Parathyroid adenoma (tissue), 2 donors: ENCODE data around the gene FAN1.

Experiments used
- H2AFZ ChIP-seq: fragments of 300-600 bp; sonication (generic); one replicate; pipeline ENCODE4 v1.7.0; 2017; ENCODE audit warnings: antibody characterized with exemption, mild to moderate bottlenecking
- H3K27ac ChIP-seq: fragments of 300-600 bp; sonication (generic); one replicate; pipeline ENCODE4 v1.7.0; 2017
- H3K27me3 ChIP-seq: fragments of 300-600 bp; sonication (generic); one replicate; pipeline ENCODE4 v1.7.0; 2017; ENCODE audit warnings: low read length; ENCODE audit not compliant: control insufficient read depth, insufficient read depth
- H3K36me3 ChIP-seq: fragments of 300-600 bp; sonication (generic); one replicate; pipeline ENCODE4 v1.7.0; 2017; ENCODE audit warnings: low read length; ENCODE audit not compliant: control insufficient read depth, insufficient read depth
- H3K4me1 ChIP-seq: fragments of 300-600 bp; sonication (generic); one replicate; pipeline ENCODE4 v1.7.0; 2017; ENCODE audit warnings: control low read depth
- H3K4me2 ChIP-seq: fragments of 300-600 bp; sonication (generic); one replicate; pipeline ENCODE4 v1.7.0; 2017; ENCODE audit warnings: low read length
- H3K4me3 ChIP-seq: fragments of 300-600 bp; sonication (generic); one replicate; pipeline ENCODE4 v1.7.0; 2017; ENCODE audit warnings: low read depth, low read length
- H3K79me2 ChIP-seq: fragments of 300-600 bp; sonication (generic); one replicate; pipeline ENCODE4 v1.7.0; 2017; ENCODE audit warnings: control low read depth
- H3K9ac ChIP-seq: fragments of 300-600 bp; sonication (generic); one replicate; pipeline ENCODE4 v1.7.0; 2017; ENCODE audit warnings: mild to moderate bottlenecking
- H3K9me3 ChIP-seq: fragments of 300-600 bp; sonication (generic); one replicate; pipeline ENCODE4 v1.7.0; 2017; ENCODE audit warnings: low read length; ENCODE audit not compliant: control insufficient read depth
- CTCF ChIP-seq: fragments of 300-600 bp; sonication (generic); IDR thresholded peaks from one replicate; pipeline ENCODE4 v1.7.0; 2017; ENCODE audit warnings: antibody characterized with exemption, mild to moderate bottlenecking
- donor health status: primary hyperparathyroidism.

The FAN1 gene

GRCh38 chr15:30969724-30970123 is 66.0 kb downstream of the FAN1 start:
- Histone ChIP-seq H3K27me3 (no peaks in the 10 kb centered on the region), H3K9me3 (no peaks in the 10 kb centered on the region), H3K9ac (no peak overlapping the region), H3K36me3 (no peaks in the 10 kb centered on the region), H3K4me1 (no peaks in the 10 kb centered on the region), H3K4me3 (no peak overlapping the region), H3K79me2 (no peaks in the 10 kb centered on the region), H2AFZ (no peak overlapping the region), H3K27ac (no peak overlapping the region), H3K4me2 (no peak overlapping the region)
- TF ChIP-seq CTCF, result no peak

GRCh38 chr15:30973379-30973778 is 69.7 kb downstream of the FAN1 start:
- TF ChIP-seq CTCF, result no peak
- Histone ChIP-seq H3K4me3 (no peak overlapping the region), H3K27me3 (no peaks in the 10 kb centered on the region), H2AFZ (no peak overlapping the region), H3K27ac (no peak overlapping the region), H3K9me3 (no peaks in the 10 kb centered on the region), H3K9ac (no peak overlapping the region), H3K36me3 (no peaks in the 10 kb centered on the region), H3K79me2 (no peaks in the 10 kb centered on the region), H3K4me2 (no peak overlapping the region), H3K4me1 (no peaks in the 10 kb centered on the region)

GRCh38 chr15:30974112-30974511 is 70.4 kb downstream of the FAN1 start:
- H3K4me2 ChIP-seq, result no peak overlapping the region
- H2AFZ ChIP-seq, result no peak overlapping the region
- no peak overlapping the region for H3K27ac ChIP-seq
- H3K4me1 ChIP-seq, result no peaks in the 10 kb centered on the region
- peaks cover under 1% of the 10 kb centered on the region for H3K79me2 ChIP-seq
- no peaks in the 10 kb centered on the region for H3K36me3 ChIP-seq
- H3K9ac ChIP-seq, result no peak overlapping the region
- no peak overlapping the region for H3K4me3 ChIP-seq
- H3K9me3 ChIP-seq, result no peaks in the 10 kb centered on the region
- H3K27me3 ChIP-seq, result no peaks in the 10 kb centered on the region
- TF ChIP-seq CTCF, result no peak

- H3K4me3 ChIP-seq, result no peak overlapping the region
- no peak overlapping the region for H2AFZ ChIP-seq
- H3K9me3 ChIP-seq, result no peaks in the 10 kb centered on the region
- no peaks in the 10 kb centered on the region for H3K4me1 ChIP-seq
- no peak overlapping the region for H3K27ac ChIP-seq
- H3K36me3 ChIP-seq, result no peaks in the 10 kb centered on the region
- no peak overlapping the region for H3K4me2 ChIP-seq
- peaks cover 13% of the 10 kb centered on the region for H3K79me2 ChIP-seq
- H3K27me3 ChIP-seq, result no peaks in the 10 kb centered on the region
- TF ChIP-seq CTCF, result no peak
- no peak overlapping the region for H3K9ac ChIP-seq
Observed at GRCh38 chr15:30978328-30978727, 74.6 kb downstream of the FAN1 start.

- Histone ChIP-seq H3K4me1 (no peaks in the 10 kb centered on the region), H3K79me2 (peaks cover 13% of the 10 kb centered on the region), H3K27me3 (no peaks in the 10 kb centered on the region), H3K27ac (no peak overlapping the region), H3K4me2 (no peak overlapping the region), H3K9me3 (no peaks in the 10 kb centered on the region), H3K4me3 (no peak overlapping the region), H3K9ac (no peak overlapping the region), H2AFZ (no peak overlapping the region), H3K36me3 (no peaks in the 10 kb centered on the region)
- no peak for TF ChIP-seq CTCF
Observed at GRCh38 chr15:30979457-30979856, 75.7 kb downstream of the FAN1 start.
